Suprapubic skin (tissue), 4 donors: ENCODE measurements around the gene DBT. TPM values are rescaled to one million over a fixed set of nuclear protein-coding genes. Genes with fewer than 3 reads are reported as not detected.
"Not testable (repeated sequence)": the region's sequence is repeated elsewhere in the genome, so short reads cannot be mapped to it uniquely, and the experiment has no call there.

Experiments
- DNase-seq, 2 donors: peaks; one replicate each; pipeline ENCODE4 v3.0.0-alpha.2; 2019; ENCODE audit warnings: low spot score in 2 of 2
- H3K27ac ChIP-seq: fragments of 200-600 bp; sonication (generic); one replicate; pipeline ENCODE4 v1.5.1; 2019
- H3K27me3 ChIP-seq: fragments of 200-600 bp; sonication (generic); one replicate; pipeline ENCODE4 v1.5.1; 2019
- H3K36me3 ChIP-seq: fragments of 200-600 bp; sonication (generic); one replicate; pipeline ENCODE4 v1.5.1; 2019
- H3K4me1 ChIP-seq: fragments of 200-600 bp; sonication (generic); one replicate; pipeline ENCODE4 v1.5.1; 2019
- H3K4me3 ChIP-seq: fragments of 200-600 bp; sonication (generic); one replicate; pipeline ENCODE4 v1.5.1; 2019; ENCODE audit warnings: mild to moderate bottlenecking
- H3K9me3 ChIP-seq: fragments of 200-600 bp; sonication (generic); one replicate; pipeline ENCODE4 v1.5.1; 2019
- CTCF ChIP-seq, 2 donors: fragments of 200-600 bp in 1 of 2; fragments of 450-650 bp in 1 of 2; sonication (generic) in 1 of 2; IDR thresholded peaks; one replicate each; pipeline ENCODE4 v1.5.1; 2016 to 2019; ENCODE audit warnings: antibody characterized with exemption in 2 of 2, mild to moderate bottlenecking in 1 of 2, moderate library complexity in 1 of 2
- EP300 ChIP-seq: sonication (generic); formaldehyde crosslinking; IDR thresholded peaks from one replicate; pipeline ENCODE4 v1.6.1; 2017; ENCODE audit warnings: antibody characterized with exemption
- POLR2A ChIP-seq, 2 donors: fragments of 450-650 bp; IDR thresholded peaks; one replicate each; pipeline ENCODE4 v1.6.1; 2017; ENCODE audit warnings: antibody characterized with exemption in 2 of 2, mild to moderate bottlenecking in 2 of 2, moderate library complexity in 2 of 2
- POLR2AphosphoS5 ChIP-seq, 3 donors: sonication (generic); formaldehyde crosslinking; IDR thresholded peaks; one replicate each; pipeline ENCODE4 v1.6.1; 2017; ENCODE audit warnings: antibody characterized with exemption in 3 of 3
- WGBS: methylation state at CpG from one replicate; pipeline ENCODE4 v1.1.5; 2018; 5-methylcytosine and 5-hydroxymethylcytosine counted together
- total RNA-seq, 4 donors: library from RNA; depleted of rRNA; stranded (reverse); fragments of >200 nt; gene quantifications; one replicate each; pipeline ENCODE4 v1.1.0, GENCODE V29; 2016

Gene DBT
- total RNA-seq = 10 to 100 TPM in 2 of 4 donors, 1 to 10 TPM in 2; 7.1 to 13.4 (median 10.2) TPM

- Histone ChIP-seq H3K4me3 (peak within 1 kb of the TSS; percentile 81), H3K4me1 (peaks cover 17% of the 10 kb centered on the region), H3K27me3 (no peaks in the 10 kb centered on the region), H3K27ac (peak within 1 kb of the TSS; percentile 88), H3K36me3 (no peaks in the 10 kb centered on the region), H3K9me3 (no peaks in the 10 kb centered on the region)
- peak; percentile 50 to 75 for TF ChIP-seq POLR2A (IDR thresholded peaks at IDR 0.05)
- no peak for TF ChIP-seq EP300
- TF ChIP-seq POLR2AphosphoS5 (IDR thresholded peaks at IDR 0.05) = peak in 2 of 3 donors; percentile 57 to 89
- TF ChIP-seq CTCF (IDR thresholded peaks at IDR 0.05) = no peak
- DNase-seq = peak; percentile 98
- under 1% methylated on average over 14 of the region's 31 CpGs for WGBS
These were observed at the start of gene DBT for GRCh38 chr1:100249537-100250257. Gene DBT (minus strand): TSS chr1:100249834. CDS start chr1:100249820, 14 bp downstream.

DNA sequence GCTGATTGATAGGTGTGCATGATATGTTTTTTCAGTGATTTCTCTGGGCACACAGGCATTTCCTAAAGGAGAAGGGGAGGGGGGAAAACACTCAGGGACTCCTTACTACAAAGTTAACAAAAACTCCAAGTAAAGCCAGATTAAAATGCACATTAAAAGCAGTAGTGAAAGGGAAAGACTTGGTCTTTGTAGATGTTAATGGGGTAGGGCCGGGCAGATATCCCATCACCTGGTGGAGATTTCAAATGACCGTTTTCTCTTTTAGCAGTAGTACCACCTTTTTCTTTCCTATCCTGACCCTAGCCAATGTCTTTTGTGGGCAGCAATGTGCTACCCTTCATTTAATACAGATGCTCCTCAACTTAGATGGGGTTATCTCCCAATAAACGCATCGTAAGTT is 48.9 kb upstream of the DBT start:
- 85% methylated on average over 4 of the region's 4 CpGs for WGBS
- Histone ChIP-seq H3K9me3 (no peaks in the 10 kb centered on the region), H3K4me1 (no peaks in the 10 kb centered on the region), H3K27me3 (no peaks in the 10 kb centered on the region), H3K27ac (no peak overlapping the region), H3K4me3 (no peak overlapping the region), H3K36me3 (no peaks in the 10 kb centered on the region)
- DNase-seq = no peak
- TF ChIP-seq POLR2AphosphoS5 (IDR thresholded peaks at IDR 0.05) (no peak), CTCF (IDR thresholded peaks at IDR 0.05) (no peak), POLR2A (IDR thresholded peaks at IDR 0.05) (no peak), EP300 (no peak)

- not testable (repeated sequence) for H3K27ac ChIP-seq
These were observed 47.4 kb upstream of the DBT start for GRCh38 chr1:100296997-100297396.

DNA sequence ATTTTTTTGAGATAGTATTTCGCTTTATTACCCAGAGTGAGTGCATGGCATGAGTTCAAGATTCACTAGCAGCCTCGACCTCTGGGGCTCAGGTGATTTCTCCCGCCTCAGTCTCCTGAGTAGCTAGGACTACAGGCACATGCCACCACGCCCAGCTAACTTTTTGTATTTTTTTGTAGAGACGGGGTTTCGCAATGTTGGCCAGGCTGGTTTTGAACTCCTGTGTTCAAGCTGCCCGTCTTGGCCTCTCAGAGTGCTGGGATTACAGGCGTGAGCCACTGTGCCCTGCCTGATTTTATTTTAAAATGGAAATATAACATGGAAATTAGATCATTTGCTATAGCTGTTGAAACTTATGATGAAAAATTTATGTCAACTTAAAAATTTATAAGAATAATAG is 46.5 kb upstream of the DBT start:
- Histone ChIP-seq H3K27ac (no peak overlapping the region), H3K4me3 (no peak overlapping the region), H3K27me3 (no peaks in the 10 kb centered on the region), H3K36me3 (peaks cover 15% of the 10 kb centered on the region), H3K9me3 (no peaks in the 10 kb centered on the region), H3K4me1 (no peaks in the 10 kb centered on the region)
- TF ChIP-seq POLR2A (IDR thresholded peaks at IDR 0.05) (no peak), POLR2AphosphoS5 (IDR thresholded peaks at IDR 0.05) (no peak), CTCF (IDR thresholded peaks at IDR 0.05) (no peak), EP300 (no peak)
- WGBS = 88% methylated on average over 8 of the region's 8 CpGs
- DNase-seq = no peak

More at GRCh38 chr1:100296997-100297396, 47.4 kb upstream of the DBT start:
- H3K9me3 ChIP-seq, H3K36me3 ChIP-seq, H3K4me1 ChIP-seq, DNase-seq, H3K4me3 ChIP-seq, H3K27me3 ChIP-seq: not testable (repeated sequence)

GRCh38 chr1:100292711-100293110 is 43.1 kb upstream of the DBT start:
- Histone ChIP-seq H3K9me3 (no peaks in the 10 kb centered on the region), H3K27me3 (no peaks in the 10 kb centered on the region), H3K36me3 (peaks cover 48% of the 10 kb centered on the region), H3K4me1 (no peaks in the 10 kb centered on the region), H3K27ac (no peak overlapping the region), H3K4me3 (no peak overlapping the region)
- no peak for TF ChIP-seq POLR2AphosphoS5 (IDR thresholded peaks at IDR 0.05)
- WGBS = 44% methylated on average over 1 of the region's 1 CpG
- DNase-seq = no peak

- no peak for DNase-seq
- Histone ChIP-seq H3K36me3 (peaks cover 72% of the 10 kb centered on the region), H3K4me3 (no peak overlapping the region), H3K4me1 (no peaks in the 10 kb centered on the region), H3K27ac (no peak overlapping the region), H3K9me3 (no peaks in the 10 kb centered on the region), H3K27me3 (no peaks in the 10 kb centered on the region)
- WGBS = 87% methylated on average over 2 of the region's 2 CpGs
- TF ChIP-seq POLR2A (IDR thresholded peaks at IDR 0.05) = no peak
- no peak for TF ChIP-seq POLR2AphosphoS5 (IDR thresholded peaks at IDR 0.05)
- TF ChIP-seq CTCF (IDR thresholded peaks at IDR 0.05) = no peak
- no peak for TF ChIP-seq EP300
These were observed 40.7 kb upstream of the DBT start for GRCh38 chr1:100290291-100290690.
